ENCODE data around the gene RAPGEF4.

RAPGEF4 gene

GRCh38 chr2:172735582-172736423 is at the start of gene RAPGEF4:
RAPGEF4 (plus strand) TSS chr2:172735845; CDS start chr2:172735984, 139 bp downstream.
- DNase-seq = no peak

DNA sequence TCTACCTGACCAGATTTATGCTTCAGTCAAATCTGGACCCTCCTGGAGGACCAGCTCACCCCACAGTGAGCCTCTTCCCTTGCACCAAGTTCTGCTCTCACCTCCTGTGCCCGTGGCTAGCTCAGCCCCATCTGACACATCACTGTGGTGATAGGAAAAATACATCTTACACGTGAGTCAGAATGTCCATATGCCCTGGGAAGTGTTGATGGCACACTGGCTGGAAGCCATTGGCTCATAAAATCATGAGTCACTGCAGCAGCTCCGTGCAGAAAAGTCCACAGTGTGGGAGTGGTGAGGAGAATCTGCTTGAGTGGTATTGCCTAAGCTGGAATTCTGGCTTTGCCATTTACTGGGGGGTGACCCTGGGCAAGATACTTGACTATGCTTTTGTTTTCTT is 42.6 kb upstream of the RAPGEF4 start:
- DNase-seq = peak; percentile 16

GRCh38 chr2:172693529-172694455 is 41.9 kb upstream of the RAPGEF4 start:
- no peak for DNase-seq

- DNase-seq = no peak
These were observed 38.3 kb upstream of the RAPGEF4 start for GRCh38 chr2:172697296-172697695.

DNA sequence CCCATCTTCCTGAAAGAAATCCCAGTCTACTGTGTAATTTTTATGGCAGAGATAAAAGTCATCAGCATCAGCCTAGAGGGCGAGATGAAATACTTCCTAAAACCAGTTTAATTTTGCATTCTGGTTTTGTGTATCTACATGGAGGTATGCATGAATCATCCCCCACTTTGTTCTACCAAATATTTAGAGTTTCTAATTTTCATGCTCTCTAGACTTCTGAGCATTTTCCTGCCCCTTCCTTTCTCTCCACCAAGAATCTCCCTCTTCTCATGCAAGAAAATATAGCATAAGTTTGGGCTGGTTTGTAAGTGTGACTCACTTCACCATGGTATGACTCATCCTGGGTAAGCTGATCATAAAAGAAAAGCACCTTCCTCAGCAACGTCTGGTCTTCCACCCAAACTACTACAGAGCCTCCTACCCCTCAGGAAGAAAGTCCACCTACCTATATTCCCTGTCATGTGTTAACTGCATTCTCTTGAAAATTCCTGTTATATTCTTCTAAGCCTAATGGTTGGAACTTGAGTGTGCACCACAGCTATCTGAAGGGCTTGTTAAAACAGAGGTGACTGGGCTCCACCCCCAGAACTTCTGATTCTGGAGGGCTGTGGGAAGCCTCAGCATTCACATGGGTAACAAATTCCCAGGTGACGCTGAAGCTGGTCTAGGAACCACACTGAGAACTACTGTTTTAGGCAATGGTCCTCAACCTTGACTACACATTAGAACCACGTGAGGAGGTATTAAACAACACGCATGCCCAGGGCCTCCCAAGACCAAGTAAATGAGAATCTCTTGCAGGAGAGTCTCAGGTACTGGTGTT is 37.4 kb upstream of the RAPGEF4 start:
- no peak for DNase-seq

DNA sequence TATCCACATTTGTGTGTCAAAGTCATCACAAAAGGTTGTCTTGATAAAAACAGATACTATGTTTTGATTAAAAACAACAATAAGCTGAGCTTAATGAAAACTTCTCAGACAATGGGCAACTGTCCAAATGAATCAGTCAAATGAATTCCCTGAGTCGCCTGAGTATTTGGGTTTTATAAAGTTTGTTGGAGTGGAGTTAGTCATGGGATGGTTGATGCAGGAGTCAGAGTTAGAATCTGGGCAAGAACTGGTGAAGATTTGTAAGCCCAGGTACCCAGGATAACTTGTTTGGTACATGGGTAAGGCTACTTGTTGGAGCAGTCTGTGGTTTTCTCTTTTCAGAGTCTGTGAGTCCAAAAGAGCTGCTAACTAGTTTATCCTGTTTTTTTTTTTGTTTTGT is 34.4 kb upstream of the RAPGEF4 start:
- DNase-seq = no peak

DNA sequence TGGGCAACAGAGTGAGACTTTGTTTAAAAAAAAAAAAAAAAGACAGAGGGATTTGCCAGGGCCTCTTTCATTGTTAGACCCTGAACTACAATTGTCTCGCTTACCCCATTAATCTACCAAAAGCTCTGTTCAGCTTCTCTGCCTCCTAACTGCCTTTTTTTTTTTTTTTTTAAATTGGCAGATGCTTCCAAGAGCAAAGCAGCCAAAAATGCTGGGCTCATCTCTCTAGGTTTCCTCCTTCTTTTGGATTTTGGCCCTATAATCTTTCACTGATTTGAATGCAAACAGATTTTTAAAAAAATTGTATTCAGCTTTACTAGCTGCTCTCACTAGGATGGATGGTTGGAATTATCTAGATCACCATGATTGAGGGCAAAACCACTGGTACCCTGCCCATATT is 33.2 kb upstream of the RAPGEF4 start:
- no peak for DNase-seq

GRCh38 chr2:172704072-172704936 is 31.3 kb upstream of the RAPGEF4 start:
- DNase-seq = no peak

DNA sequence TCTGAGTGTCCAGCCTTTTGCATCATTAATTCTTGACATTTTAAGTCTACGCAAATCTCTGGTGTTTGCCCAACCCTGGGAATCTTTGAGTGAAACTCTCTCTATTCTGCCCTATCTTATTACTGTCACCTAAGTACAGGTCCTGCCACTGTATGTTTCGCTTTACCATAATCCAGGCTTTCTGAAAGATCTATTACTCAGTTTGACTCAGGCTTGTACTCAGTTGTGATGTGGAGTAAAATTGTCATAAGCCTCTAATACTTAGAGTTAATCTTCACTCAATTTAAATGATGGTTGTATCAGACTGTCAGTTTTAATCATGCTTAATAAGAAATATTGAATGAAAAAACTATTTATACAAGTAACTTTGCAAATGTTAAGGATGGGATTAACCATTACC is 30.3 kb upstream of the RAPGEF4 start:
- DNase-seq = no peak

DNA sequence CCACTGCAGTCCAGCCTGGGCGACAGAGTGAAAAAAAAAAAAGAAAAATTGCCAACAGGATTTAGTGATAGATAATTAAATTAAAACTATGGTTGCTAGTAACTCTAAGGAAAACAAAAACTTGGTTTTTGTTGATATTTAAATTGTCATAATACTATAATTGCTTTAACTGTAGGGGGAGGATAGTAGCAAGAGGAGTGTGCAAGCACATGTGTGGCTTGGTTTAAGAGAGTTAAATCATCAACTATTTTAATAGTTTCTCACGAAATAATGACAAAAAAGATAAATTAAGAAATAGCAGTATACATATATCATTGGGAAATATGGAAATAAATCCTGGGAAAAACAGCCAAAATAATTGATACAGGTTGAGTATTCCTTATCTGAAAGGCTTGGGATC is 27.4 kb upstream of the RAPGEF4 start:
- no peak for DNase-seq

- no peak for DNase-seq
These were observed 25.9 kb upstream of the RAPGEF4 start for GRCh38 chr2:172709566-172710291.

DNA sequence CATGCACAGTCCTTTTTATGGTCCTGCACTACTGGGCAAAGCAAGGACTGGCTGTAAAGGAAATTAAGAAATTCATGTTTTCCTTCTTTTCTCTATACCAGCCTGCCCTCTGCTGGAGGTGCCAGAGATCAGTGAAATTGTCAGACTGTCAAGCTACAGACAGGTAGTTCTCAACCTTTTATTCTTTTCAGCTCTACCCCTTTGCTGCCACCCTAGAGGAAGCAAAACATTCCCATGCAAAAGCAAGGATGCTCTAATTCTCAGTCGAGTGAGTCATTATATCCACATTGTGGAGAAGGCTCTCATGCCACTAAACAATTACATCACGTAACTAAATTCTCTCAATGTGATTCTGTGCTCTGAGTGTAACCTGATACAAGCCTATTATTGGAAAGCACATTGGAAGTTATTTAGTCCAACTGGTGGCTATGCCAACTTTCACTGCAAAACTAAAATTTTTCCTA is 25.0 kb upstream of the RAPGEF4 start:
- DNase-seq = peak; percentile 29

- no peak for DNase-seq
These were observed 24.5 kb upstream of the RAPGEF4 start for GRCh38 chr2:172711110-172711509.

DNA sequence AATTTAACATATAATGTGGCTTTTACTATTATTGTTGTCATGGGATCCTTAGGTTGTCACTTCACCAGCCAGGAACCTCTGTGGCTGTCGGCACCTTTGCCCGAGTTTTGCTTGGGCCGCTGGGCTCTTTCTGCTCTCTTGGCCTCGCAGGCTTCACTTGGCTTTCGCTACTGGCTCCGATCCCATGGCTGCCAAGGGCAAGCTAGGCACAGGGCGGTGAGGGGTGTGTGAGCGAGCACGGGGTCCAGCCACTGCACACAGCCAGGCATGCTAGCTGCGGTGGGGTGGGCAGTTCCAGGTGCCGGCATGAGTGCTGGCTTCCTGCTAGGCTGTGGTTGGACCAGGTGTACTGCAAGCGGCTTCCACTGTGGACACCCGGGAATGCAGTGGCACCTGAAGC is 23.4 kb upstream of the RAPGEF4 start:
- DNase-seq = no peak

GRCh38 chr2:172713365-172713875 is 22.2 kb upstream of the RAPGEF4 start:
- no peak for DNase-seq

DNA sequence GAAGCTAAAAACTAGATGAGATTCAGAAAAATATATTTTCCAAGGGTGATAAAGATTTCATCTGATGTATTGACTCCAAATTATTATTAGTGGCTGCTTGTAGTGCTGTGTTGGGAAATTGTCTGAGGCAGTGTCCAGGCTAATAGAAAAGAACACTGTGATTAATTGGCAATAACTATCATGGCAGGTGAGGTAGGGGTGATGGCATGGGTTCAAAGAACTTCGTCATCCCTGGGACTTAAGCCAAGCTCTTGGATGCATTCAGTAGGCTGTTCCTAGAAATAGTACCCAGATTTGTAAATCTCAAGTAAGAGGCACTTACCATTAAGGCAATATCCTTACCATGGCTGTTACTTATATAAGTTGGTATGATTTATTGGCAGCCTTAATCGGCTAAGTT is 13.2 kb upstream of the RAPGEF4 start:
- DNase-seq = no peak

GRCh38 chr2:172723286-172723685 is 12.4 kb upstream of the RAPGEF4 start:
- DNase-seq = no peak

DNA sequence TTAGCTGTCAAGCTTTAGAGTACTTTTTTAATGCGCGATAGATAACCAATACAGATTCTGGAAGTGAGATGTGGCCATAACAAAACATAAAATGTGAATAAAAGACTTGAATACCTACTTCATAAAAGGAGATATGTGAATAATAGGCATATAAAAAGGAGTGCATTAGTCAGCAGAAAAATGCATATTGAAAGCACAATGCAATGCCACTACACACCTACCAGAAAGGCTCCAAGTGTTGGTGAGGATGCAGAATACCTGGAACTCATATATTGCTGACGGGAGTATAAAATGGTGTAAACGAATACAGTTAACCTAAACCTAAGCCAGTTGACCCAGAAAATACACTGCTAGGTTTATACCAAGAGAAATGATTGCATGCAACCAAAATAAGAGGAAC is 10.9 kb upstream of the RAPGEF4 start:
- no peak for DNase-seq

- no peak for DNase-seq
These were observed 10.4 kb upstream of the RAPGEF4 start for GRCh38 chr2:172725284-172725683.

- no peak for DNase-seq
These were observed 9.9 kb upstream of the RAPGEF4 start for GRCh38 chr2:172725746-172726145.

DNA sequence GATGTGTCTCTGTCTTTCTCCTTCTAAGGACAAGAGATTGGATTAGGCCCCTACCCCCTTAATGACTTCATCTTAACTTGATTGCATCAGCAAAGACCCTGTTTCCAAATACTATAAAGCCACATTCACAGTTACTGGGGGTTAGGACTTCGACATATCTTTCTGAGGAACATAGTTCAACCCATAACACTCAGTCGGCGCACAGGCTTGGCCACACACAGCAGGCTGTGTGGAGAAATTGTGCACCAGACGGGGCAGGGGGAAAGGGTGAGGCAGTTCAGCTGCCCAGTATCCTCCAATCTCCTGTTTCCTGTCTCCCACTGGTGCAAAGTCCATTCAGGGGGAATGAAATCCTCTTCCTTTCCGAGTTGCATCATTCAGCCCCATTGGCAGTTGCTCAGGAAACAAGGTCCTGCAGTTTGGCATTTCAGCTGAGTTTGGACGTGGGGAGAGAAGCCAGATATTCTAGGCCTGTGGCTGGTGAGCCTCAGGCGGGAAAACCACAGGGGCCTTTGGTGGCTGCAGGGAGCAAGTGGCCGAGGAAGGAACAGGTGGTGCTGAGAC is 9.4 kb upstream of the RAPGEF4 start:
- no peak for DNase-seq
